GM21447 (cell line): ENCODE data around the gene TAF10.

Experiments used
- ATAC-seq: cut with Tn5 transposase; IDR thresholded peaks from one replicate; pipeline ENCODE4 v1.9.1; 2021; ENCODE audit not compliant: unreplicated experiment

TAF10 gene

GRCh38 chr11:6586434-6587359 is 25.3 kb downstream of the TAF10 start:
- no peak for ATAC-seq

- ATAC-seq = no peak
These were observed 27.5 kb downstream of the TAF10 start for GRCh38 chr11:6584528-6584927.

- ATAC-seq = no peak
These were observed 28.4 kb downstream of the TAF10 start for GRCh38 chr11:6583584-6583983.

GRCh38 chr11:6579681-6580080 is 32.3 kb downstream of the TAF10 start:
- no peak for ATAC-seq

- no peak for ATAC-seq
These were observed 33.9 kb downstream of the TAF10 start for GRCh38 chr11:6578134-6578533.

- no peak for ATAC-seq
These were observed 35.3 kb downstream of the TAF10 start for GRCh38 chr11:6576471-6577373.

GRCh38 chr11:6574816-6575715 is 37.0 kb downstream of the TAF10 start:
- no peak for ATAC-seq

- ATAC-seq = no peak
These were observed 39.8 kb downstream of the TAF10 start for GRCh38 chr11:6572215-6572614.

- no peak for ATAC-seq
These were observed 40.5 kb downstream of the TAF10 start for GRCh38 chr11:6571434-6572008.

- no peak for ATAC-seq
These were observed 41.2 kb downstream of the TAF10 start for GRCh38 chr11:6570691-6571427.

GRCh38 chr11:6569706-6570105 is 42.3 kb downstream of the TAF10 start:
- no peak for ATAC-seq

- ATAC-seq = no peak
These were observed 43.7 kb downstream of the TAF10 start for GRCh38 chr11:6568191-6568918.

GRCh38 chr11:6567371-6567745 is 44.7 kb downstream of the TAF10 start:
- ATAC-seq = no peak

- ATAC-seq = no peak
These were observed 45.2 kb downstream of the TAF10 start for GRCh38 chr11:6566704-6567370.

- ATAC-seq = no peak
These were observed 45.9 kb downstream of the TAF10 start for GRCh38 chr11:6565988-6566703.

- ATAC-seq = no peak
These were observed 46.7 kb downstream of the TAF10 start for GRCh38 chr11:6565325-6565724.

GRCh38 chr11:6563667-6564066 is 48.3 kb downstream of the TAF10 start:
- no peak for ATAC-seq

- no peak for ATAC-seq
These were observed 48.8 kb downstream of the TAF10 start for GRCh38 chr11:6563121-6563619.
